Endothelial cell of umbilical vein (primary cell): ENCODE measurements around the gene GRIA1.

ENCODE experiments used
- POLR2A ChIP-seq: IDR thresholded peaks from 2 replicates; pipeline ENCODE4 v1.6.1; 2012; ENCODE audit warnings: low read depth, mild to moderate bottlenecking, control low read depth, low read length
- POLR2AphosphoS5 ChIP-seq: IDR thresholded peaks from 2 replicates; pipeline ENCODE4 v1.6.1; 2012; ENCODE audit warnings: low read depth, mild to moderate bottlenecking, control low read depth, low read length, moderate library complexity; ENCODE audit not compliant: insufficient read depth
- TF ChIP-seq, protein P1 (sequence below), 2 donors: IDR thresholded peaks; 1 replicate in 1 of 2; 2 replicates in 1 of 2; pipeline ENCODE4 v1.5.1; 2011; ENCODE audit warnings: low read length in 2 of 2, mild to moderate bottlenecking in 2 of 2, moderate library complexity in 2 of 2, control low read depth in 1 of 2, inconsistent platforms in 1 of 2, low read depth in 1 of 2; ENCODE audit not compliant: insufficient read depth in 1 of 2; ENCODE audit errors: extremely low read depth in 1 of 2

GRCh38 chr5:153860195-153860886, 369.9 kb downstream of the GRIA1 start:
- TF ChIP-seq, protein P1, sequence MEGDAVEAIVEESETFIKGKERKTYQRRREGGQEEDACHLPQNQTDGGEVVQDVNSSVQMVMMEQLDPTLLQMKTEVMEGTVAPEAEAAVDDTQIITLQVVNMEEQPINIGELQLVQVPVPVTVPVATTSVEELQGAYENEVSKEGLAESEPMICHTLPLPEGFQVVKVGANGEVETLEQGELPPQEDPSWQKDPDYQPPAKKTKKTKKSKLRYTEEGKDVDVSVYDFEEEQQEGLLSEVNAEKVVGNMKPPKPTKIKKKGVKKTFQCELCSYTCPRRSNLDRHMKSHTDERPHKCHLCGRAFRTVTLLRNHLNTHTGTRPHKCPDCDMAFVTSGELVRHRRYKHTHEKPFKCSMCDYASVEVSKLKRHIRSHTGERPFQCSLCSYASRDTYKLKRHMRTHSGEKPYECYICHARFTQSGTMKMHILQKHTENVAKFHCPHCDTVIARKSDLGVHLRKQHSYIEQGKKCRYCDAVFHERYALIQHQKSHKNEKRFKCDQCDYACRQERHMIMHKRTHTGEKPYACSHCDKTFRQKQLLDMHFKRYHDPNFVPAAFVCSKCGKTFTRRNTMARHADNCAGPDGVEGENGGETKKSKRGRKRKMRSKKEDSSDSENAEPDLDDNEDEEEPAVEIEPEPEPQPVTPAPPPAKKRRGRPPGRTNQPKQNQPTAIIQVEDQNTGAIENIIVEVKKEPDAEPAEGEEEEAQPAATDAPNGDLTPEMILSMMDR (IDR thresholded peaks at IDR 0.05; ENCODE audit: extremely low read depth in 1 of 2, insufficient read depth in 1 of 2, low read depth in 1 of 2, low read length in 2 of 2) = no peak
- TF ChIP-seq POLR2A (no peak), POLR2AphosphoS5 (no peak)
